Naive B cell (primary cell): ENCODE data around the gene TGFBR1. TPM values are rescaled to one million over a fixed set of nuclear protein-coding genes. Genes with fewer than 3 reads are reported as not detected.
A peak's percentile ranks its signal among the peaks of the same experiment; 100 is the strongest.

Experiments
- ATAC-seq, 2 donors: fragments of 150-1000 bp; cut with Tn5 transposase; 2 replicates each; pipeline ENCODE4 v1.10.0; 2021; ENCODE audit warnings: low read depth in 2 of 2, mild to moderate bottlenecking in 2 of 2, moderate library complexity in 2 of 2
- DNase-seq: peaks from one replicate; pipeline ENCODE4 v3.0.0; 2022
- H3K27ac Mint-ChIP-seq, 6 donors: one replicate each; pipeline ENCODE4 v1.8.0; 2020 to 2022; ENCODE audit warnings: mild to moderate bottlenecking in 6 of 6, mixed read lengths in 6 of 6, moderate library complexity in 5 of 6, inconsistent platforms in 2 of 6
- H3K27me3 Mint-ChIP-seq, 3 donors: one replicate each; pipeline ENCODE4 v1.8.0; 2021 to 2022; ENCODE audit warnings: mixed read lengths in 3 of 3, mild to moderate bottlenecking in 1 of 3
- H3K36me3 Mint-ChIP-seq, 2 donors: one replicate each; pipeline ENCODE4 v1.8.0; 2020 to 2022; ENCODE audit warnings: mixed read lengths in 2 of 2, inconsistent platforms in 1 of 2, mild to moderate bottlenecking in 1 of 2
- H3K4me1 Mint-ChIP-seq, 3 donors: one replicate each; pipeline ENCODE4 v1.8.0; 2020 to 2022; ENCODE audit warnings: mixed read lengths in 3 of 3, inconsistent platforms in 1 of 3, mild to moderate bottlenecking in 1 of 3, moderate library complexity in 1 of 3
- H3K4me3 Mint-ChIP-seq, 8 donors: one replicate each; pipeline ENCODE4 v1.8.0; 2020 to 2022; ENCODE audit warnings: mild to moderate bottlenecking in 8 of 8, mixed read lengths in 8 of 8, moderate library complexity in 8 of 8, inconsistent platforms in 2 of 8
- H3K9me3 Mint-ChIP-seq, 7 donors: one replicate each; pipeline ENCODE4 v1.8.0; 2020 to 2022; ENCODE audit warnings: mixed read lengths in 7 of 7, mild to moderate bottlenecking in 5 of 7, inconsistent platforms in 2 of 7, moderate library complexity in 1 of 7
- polyA plus RNA-seq, 6 donors: library from polyadenylated mRNA; unstranded; fragments of 300-500 nt; fragmentation: Illumina TruSeq; gene quantifications; one replicate each; pipeline ENCODE4 v1.2.3, GENCODE V29; 2021; ENCODE audit warnings: low read depth in 6 of 6

The TGFBR1 gene
- polyA plus RNA-seq, 6 donors from 2014 or later, result 6.6 to 14.6 (median 11.3) TPM

DNA sequence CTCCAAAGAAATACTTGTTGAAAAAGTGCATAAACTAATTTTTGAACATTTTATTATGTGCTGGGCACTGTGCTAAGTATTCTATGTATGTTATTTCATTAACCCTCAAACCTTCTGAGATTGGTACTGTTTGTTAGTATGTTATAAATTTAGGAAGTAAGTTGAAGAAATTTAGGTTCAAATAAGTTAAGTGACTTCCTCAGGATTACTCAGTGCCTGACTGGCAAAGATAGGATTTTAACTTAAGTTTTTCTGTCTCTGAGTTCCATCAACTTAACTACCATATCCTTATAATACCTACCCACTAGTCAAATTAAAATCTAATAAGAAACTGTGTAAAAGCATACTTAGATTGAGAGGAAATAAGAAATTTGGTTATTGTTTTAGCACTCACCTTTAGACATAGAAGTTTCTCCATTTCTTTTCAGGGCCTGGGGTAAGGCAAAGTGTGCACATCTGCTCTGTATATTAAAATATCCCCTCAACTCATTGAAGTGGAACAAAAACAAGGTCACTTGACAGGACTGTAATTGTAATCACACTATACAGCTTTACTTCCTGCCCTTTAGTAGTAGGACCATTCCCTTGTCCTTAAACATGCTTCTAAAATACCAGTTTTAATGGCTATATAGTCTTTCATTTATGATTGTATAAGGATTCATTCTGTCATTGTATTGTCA lies 15.2 kb downstream of the TGFBR1 start:
- H3K9me3 Mint-ChIP-seq, result no peaks in the 10 kb centered on the region
- peak overlapping the region in 5 of 8 donors; percentile 35 to 82 (median 62) for H3K4me3 Mint-ChIP-seq
- no peak for DNase-seq
- H3K36me3 Mint-ChIP-seq, result no peaks in the 10 kb centered on the region
- peak; percentile 52 to 67 for ATAC-seq
- no peaks in the 10 kb centered on the region for H3K27me3 Mint-ChIP-seq
- peak overlapping the region in 5 of 6 donors; percentile 49 to 93 (median 73) for H3K27ac Mint-ChIP-seq
- peaks cover 37 to 47% (median 41%) of the 10 kb centered on the region in 3 donors for H3K4me1 Mint-ChIP-seq

DNA sequence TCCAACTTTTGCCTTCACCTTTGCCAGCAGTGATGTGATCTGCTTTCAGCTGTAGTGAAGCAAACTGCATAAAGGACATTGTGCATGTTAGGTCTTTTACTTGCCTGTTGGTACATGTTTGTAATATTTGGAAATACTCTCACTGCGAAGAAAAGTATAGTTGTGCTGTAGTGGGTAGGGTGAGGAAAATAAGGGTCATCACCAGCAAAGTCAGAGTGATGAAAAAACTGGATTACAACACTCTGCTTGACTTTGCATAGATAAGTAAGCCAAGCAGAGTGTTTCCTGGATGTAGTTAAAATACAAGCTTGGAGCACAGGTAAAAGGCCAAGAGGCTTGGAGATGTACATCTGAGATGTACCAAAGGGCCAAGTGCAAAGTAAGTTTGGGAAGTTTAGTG lies 16.7 kb downstream of the TGFBR1 start:
- DNase-seq (no peak), ATAC-seq (no peak)
- Mint-ChIP-seq H3K9me3 (no peaks in the 10 kb centered on the region), H3K4me3 (no peak overlapping the region), H3K27ac (peak overlapping the region in 3 of 6 donors; percentile 7 to 80 (median 37)), H3K27me3 (no peaks in the 10 kb centered on the region), H3K36me3 (no peaks in the 10 kb centered on the region), H3K4me1 (peaks cover 38 to 55% (median 44%) of the 10 kb centered on the region in 3 donors)

DNA sequence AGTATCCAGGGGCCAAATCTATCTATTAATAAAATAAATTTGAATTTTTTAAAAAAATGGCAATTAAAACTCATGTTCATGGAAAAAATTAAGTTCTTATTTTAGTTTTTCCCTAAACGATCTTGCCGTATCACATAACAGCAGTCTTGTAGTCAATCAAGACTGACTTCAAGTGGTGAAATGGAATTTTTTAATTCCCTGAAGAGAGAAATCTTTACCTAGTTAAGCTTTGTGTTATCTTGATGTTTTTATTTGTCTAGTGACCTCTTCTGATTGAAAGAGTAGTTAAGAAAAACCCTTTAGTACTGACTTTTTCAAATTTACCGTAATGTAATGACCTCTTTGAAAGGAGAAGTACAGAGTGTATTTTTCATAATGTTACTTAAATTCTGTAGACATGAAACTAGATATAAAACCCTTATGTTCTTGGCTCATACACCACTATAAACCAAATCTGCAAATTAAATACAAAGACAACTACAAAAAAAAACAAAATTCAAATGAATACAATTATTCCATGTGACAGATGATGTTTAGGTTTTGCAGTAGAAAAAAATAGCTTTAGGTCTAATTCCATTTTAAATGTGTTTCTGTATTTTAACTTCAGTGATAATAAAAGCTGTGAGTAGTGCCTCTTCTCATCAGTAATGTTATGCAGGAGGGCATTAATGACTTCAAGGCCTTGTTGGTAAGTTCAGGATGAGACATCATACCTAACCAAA lies 19.8 kb downstream of the TGFBR1 start:
- Mint-ChIP-seq H3K27ac (peak overlapping the region in 2 of 6 donors; percentile 27 to 70), H3K9me3 (no peaks in the 10 kb centered on the region), H3K36me3 (no peaks in the 10 kb centered on the region), H3K27me3 (no peaks in the 10 kb centered on the region), H3K4me1 (peaks cover 41 to 53% (median 50%) of the 10 kb centered on the region in 3 donors), H3K4me3 (no peak overlapping the region)
- ATAC-seq (no peak), DNase-seq (no peak)

DNA sequence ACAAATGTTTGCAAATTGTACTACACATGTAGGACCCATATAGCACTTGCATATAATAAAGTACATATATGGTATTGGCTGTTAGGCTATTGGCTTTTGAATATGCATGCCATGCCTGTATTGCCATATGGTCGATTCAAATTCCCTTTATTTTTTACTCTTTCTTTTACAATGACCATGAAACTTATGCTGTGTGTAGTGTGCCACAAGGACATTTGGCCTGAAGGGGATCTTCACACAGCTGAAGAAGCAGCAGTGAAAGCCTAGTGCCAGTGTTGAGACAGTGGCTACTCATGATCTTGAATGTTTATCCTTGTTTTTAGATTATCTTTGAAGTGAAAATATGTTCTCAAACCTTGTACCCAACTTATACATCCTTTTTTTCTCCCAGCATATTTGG lies 20.5 kb downstream of the TGFBR1 start:
- Mint-ChIP-seq H3K9me3 (no peaks in the 10 kb centered on the region), H3K4me1 (peaks cover 42 to 52% (median 50%) of the 10 kb centered on the region in 3 donors), H3K36me3 (peaks cover 0 to 5% of the 10 kb centered on the region in 2 donors), H3K27ac (peak overlapping the region in 2 of 6 donors; percentile 3 to 12), H3K4me3 (no peak overlapping the region), H3K27me3 (no peaks in the 10 kb centered on the region)
- ATAC-seq, result no peak
- no peak for DNase-seq

DNA sequence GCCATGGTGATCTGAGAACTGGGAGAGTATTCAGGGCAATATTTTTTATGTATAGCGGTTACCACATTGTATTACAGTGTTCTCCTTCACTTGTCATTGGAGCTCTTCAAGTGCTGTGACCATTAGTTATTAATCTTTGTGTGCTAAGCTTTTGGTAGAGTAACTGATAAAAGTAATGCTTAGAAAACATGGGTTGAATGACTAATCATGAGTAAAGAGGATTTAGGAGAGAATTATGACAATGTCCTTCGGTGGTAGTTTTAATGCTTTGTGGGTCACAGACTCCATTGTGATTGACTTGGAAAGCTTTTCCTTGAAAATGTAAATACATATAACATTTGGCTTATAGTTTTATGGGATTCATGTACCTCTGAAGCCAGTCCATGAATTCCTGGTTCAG lies 21.4 kb downstream of the TGFBR1 start:
- Mint-ChIP-seq H3K4me3 (no peak overlapping the region), H3K27me3 (no peaks in the 10 kb centered on the region), H3K36me3 (peaks cover 0 to 5% of the 10 kb centered on the region in 2 donors), H3K4me1 (peaks cover 35 to 47% (median 45%) of the 10 kb centered on the region in 3 donors), H3K9me3 (no peaks in the 10 kb centered on the region), H3K27ac (no peak overlapping the region)
- ATAC-seq (no peak), DNase-seq (no peak)

DNA sequence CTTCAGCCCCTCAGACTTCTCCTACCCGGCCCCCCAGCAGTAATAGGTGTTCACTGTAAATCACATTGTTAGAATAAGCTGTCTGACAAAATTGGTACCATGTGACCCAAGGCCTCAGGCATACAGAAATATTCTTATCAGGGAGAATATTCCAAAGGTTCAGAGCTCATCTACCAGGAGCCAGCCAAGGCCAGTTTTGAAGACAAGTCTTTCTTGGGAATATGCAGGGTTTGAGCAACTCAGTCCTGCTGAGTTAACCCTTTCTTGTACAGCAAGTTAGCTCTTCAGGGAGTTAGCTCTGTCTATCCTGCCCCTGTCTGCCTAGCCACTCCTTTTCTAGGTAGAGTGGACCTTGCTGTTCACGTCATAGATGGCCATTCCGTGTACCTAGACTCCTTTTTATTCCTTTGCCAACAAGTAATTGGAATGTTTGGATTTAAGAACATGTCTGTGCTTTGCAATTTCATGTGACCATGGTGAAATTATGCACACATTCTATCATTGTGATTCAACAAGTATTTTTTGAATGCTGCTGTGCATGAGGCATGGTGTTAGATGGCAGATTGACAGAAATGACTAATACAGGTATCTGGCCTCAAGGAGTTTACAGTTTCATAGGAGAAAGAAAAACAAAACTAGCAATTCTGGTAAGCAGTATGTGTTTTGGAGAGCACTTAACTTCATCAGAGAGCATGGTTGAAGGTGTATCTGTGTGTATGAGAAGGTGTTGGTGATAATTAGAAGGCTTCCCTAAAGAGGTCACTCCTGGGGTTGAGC lies 22.6 kb downstream of the TGFBR1 start:
- no peak for ATAC-seq
- H3K9me3 Mint-ChIP-seq, result no peaks in the 10 kb centered on the region
- peaks cover 30 to 42% (median 36%) of the 10 kb centered on the region in 3 donors for H3K4me1 Mint-ChIP-seq
- H3K36me3 Mint-ChIP-seq, result peaks cover 8 to 12% of the 10 kb centered on the region in 2 donors
- H3K4me3 Mint-ChIP-seq, result no peak overlapping the region
- no peaks in the 10 kb centered on the region for H3K27me3 Mint-ChIP-seq
- DNase-seq, result no peak
- peak overlapping the region in 1 of 6 donors; percentile 88 for H3K27ac Mint-ChIP-seq

DNA sequence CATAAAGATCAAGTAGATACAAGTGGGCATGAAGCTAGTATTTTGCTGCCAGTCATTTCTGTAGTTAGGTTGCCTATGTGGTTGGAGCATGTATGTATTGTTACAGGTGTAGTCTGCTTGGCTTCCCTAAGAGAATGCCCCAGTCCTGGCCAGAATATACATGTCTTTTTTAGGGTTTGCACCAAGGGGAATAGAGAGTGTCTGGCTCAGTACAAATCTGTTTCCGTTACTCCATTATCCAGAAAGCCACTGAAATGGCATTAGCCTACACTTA lies 23.2 kb downstream of the TGFBR1 start:
- Mint-ChIP-seq H3K9me3 (no peaks in the 10 kb centered on the region), H3K4me3 (no peak overlapping the region), H3K4me1 (peaks cover 30 to 44% (median 36%) of the 10 kb centered on the region in 3 donors), H3K27ac (peak overlapping the region in 1 of 6 donors; percentile 88), H3K36me3 (peaks cover 8 to 16% of the 10 kb centered on the region in 2 donors), H3K27me3 (no peaks in the 10 kb centered on the region)
- ATAC-seq (no peak), DNase-seq (no peak)

DNA sequence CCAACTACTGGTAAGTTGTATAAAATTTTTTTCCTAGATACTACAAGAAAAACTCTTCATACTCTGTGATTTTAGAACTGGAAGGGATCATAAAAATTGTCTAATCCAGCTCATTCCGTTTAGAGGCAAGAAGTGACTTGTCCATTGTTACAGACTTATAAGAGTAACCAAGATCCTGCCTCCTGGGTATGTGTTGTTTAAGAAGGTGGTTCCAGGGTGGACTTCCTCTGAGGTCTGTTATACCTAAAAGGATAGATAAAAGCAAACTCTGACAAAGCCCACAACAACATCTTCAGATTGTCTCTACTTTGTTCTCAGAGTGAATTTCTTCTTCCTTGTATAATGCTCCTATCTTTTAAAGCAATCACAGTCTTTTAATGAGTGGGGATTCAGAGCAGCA lies 24.2 kb downstream of the TGFBR1 start:
- H3K4me1 Mint-ChIP-seq, result peaks cover 30 to 49% (median 36%) of the 10 kb centered on the region in 3 donors
- no peak overlapping the region for H3K4me3 Mint-ChIP-seq
- H3K27ac Mint-ChIP-seq, result peak overlapping the region in 5 of 6 donors; percentile 9 to 84 (median 75)
- H3K9me3 Mint-ChIP-seq, result no peaks in the 10 kb centered on the region
- DNase-seq, result no peak
- H3K36me3 Mint-ChIP-seq, result peaks cover 8 to 16% of the 10 kb centered on the region in 2 donors
- H3K27me3 Mint-ChIP-seq, result no peaks in the 10 kb centered on the region
- ATAC-seq, result no peak

DNA sequence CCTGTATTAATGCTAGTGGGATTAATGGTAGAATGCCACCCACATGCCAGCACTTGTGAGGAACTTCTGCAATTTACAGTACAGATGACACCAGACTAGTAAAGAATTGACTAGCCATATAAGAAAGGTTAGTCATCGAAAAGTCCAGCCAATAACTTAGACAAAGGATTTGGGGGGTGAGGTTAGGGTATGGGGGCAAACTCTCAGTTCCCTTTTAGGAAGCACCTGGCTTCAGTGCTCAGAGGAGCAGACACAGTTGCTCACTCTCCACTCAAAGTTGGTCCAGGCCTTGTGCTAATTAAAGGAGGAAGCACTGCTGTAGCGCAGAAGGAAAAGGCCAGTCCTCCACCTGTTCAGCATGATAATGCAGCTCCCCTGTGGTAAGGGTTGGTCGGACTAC lies 25.2 kb downstream of the TGFBR1 start:
- H3K4me1 Mint-ChIP-seq, result peaks cover 35 to 53% (median 36%) of the 10 kb centered on the region in 3 donors
- H3K27ac Mint-ChIP-seq, result peak overlapping the region in 2 of 6 donors; percentile 80 to 93
- DNase-seq, result peak; percentile 67
- H3K9me3 Mint-ChIP-seq, result no peaks in the 10 kb centered on the region
- ATAC-seq, result peak; percentile 96 to 97
- peaks cover 8 to 16% of the 10 kb centered on the region in 2 donors for H3K36me3 Mint-ChIP-seq
- no peaks in the 10 kb centered on the region for H3K27me3 Mint-ChIP-seq
- peak overlapping the region in 1 of 8 donors; percentile 15 for H3K4me3 Mint-ChIP-seq

DNA sequence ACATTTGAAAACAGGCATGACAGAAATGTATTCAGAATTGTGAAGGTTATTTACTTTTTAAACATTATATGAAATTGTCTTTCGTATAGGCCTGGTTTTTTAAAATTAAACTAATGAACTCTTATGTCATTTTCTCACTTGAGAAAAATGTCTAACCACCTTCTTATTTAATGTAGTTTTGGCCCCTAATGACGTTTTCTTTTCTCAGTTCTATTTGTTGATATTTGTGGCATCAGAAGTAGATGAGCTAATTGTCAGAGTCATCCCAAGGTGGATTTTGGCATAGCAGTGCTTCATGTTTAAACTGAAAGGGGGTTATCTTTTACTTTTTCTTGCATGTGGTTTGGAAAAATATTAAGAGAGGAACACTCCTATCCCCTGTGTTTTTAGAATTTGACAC lies 28.2 kb downstream of the TGFBR1 start:
- ATAC-seq (no peak), DNase-seq (no peak)
- Mint-ChIP-seq H3K4me1 (peaks cover 43 to 61% (median 46%) of the 10 kb centered on the region in 3 donors), H3K36me3 (peaks cover 8 to 16% of the 10 kb centered on the region in 2 donors), H3K4me3 (no peak overlapping the region), H3K27ac (no peak overlapping the region), H3K9me3 (no peaks in the 10 kb centered on the region), H3K27me3 (no peaks in the 10 kb centered on the region)

DNA sequence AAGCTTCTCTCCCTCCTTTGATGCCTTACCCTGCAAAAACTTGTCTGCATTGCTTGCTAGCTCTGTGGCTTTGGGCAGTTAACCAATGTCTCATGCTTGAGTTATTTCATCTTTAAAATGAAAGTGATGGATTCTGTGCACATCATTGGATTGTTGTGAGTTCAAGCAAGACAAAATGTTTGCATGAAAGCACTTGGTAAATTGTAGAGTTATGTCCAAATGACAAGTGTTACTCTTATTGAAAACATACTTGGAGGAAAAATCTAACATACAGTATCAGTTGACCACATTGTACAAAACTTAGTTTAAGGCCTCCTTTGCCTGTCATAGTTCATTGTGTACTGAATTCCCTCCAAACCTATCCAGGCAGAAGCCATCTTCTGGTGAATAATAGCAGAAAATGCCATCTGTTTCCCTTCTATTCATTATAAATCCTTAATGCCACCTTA lies 30.0 kb downstream of the TGFBR1 start:
- peak overlapping the region in 1 of 8 donors; percentile 0 for H3K4me3 Mint-ChIP-seq
- no peak for DNase-seq
- peaks cover 8 to 24% of the 10 kb centered on the region in 2 donors for H3K36me3 Mint-ChIP-seq
- ATAC-seq, result no peak
- H3K27me3 Mint-ChIP-seq, result no peaks in the 10 kb centered on the region
- peak overlapping the region in 1 of 6 donors; percentile 44 for H3K27ac Mint-ChIP-seq
- H3K4me1 Mint-ChIP-seq, result peaks cover 38 to 51% (median 45%) of the 10 kb centered on the region in 3 donors
- H3K9me3 Mint-ChIP-seq, result no peaks in the 10 kb centered on the region

DNA sequence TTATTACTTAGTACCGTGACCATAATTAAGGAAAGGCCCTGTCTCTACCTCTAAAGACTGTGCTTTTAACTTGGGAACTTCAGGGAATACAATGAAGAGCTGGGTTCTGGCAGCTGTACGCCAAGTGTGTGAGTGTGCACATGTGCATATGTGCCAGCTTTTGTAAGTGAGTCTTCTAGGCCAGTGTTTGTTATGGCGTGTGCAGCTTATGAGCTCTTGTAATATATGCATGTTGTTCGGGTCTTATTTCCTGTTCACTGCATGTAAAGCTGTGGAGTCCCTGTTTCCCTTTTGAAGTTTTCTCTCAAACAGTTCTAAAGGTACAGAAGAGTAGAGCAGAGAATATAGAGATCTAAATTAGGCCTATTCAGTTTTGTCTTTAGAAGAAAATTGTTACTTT lies 30.5 kb downstream of the TGFBR1 start:
- no peaks in the 10 kb centered on the region for H3K27me3 Mint-ChIP-seq
- peak overlapping the region in 4 of 8 donors; percentile 0 to 18 (median 10) for H3K4me3 Mint-ChIP-seq
- H3K9me3 Mint-ChIP-seq, result no peaks in the 10 kb centered on the region
- peaks cover 12 to 22% of the 10 kb centered on the region in 2 donors for H3K36me3 Mint-ChIP-seq
- peaks cover 36 to 46% (median 43%) of the 10 kb centered on the region in 3 donors for H3K4me1 Mint-ChIP-seq
- ATAC-seq, result peak in 1 of 2 donors; percentile 25
- no peak for DNase-seq
- peak overlapping the region in 5 of 6 donors; percentile 1 to 63 (median 20) for H3K27ac Mint-ChIP-seq

DNA sequence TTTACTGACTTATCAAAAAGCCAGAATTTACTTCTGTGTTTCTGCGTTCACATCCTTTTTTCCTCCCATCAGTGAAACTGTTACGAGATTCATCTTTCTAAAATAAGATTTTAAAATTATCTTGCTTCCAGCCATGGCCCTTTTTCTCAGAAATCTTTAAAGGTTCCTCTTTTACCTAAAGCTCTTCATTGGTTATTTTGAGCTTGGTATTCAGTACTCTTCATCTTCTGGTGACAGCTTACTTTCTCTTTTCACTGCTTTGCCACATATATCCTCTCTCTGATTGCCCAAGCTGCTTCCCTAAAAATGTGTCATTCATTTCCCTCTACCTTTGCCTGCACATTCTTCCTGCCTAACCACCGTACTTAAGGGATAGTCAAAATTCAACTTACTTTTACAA lies 32.3 kb downstream of the TGFBR1 start:
- DNase-seq (peak; percentile 20), ATAC-seq (peak; percentile 64 to 67)
- Mint-ChIP-seq H3K4me1 (peaks cover 35 to 48% (median 42%) of the 10 kb centered on the region in 3 donors), H3K27me3 (no peaks in the 10 kb centered on the region), H3K36me3 (peaks cover 17 to 26% of the 10 kb centered on the region in 2 donors), H3K9me3 (no peaks in the 10 kb centered on the region), H3K4me3 (peak overlapping the region in 2 of 8 donors; percentile 1 to 26), H3K27ac (peak overlapping the region in 5 of 6 donors; percentile 1 to 79 (median 45))
